GM06990 (cell line): ENCODE measurements around the gene SLC16A11.

Experiments
- DNase-seq: peaks from one replicate; pipeline ENCODE4 v3.0.0-alpha.2; 2011; ENCODE audit not compliant: insufficient read length; ENCODE audit errors: extremely low read depth
- H3K27me3 ChIP-seq: replicated peaks from 2 replicates; pipeline ENCODE4 v1.6.0; 2011; ENCODE audit warnings: low read length; ENCODE audit not compliant: control insufficient read depth, insufficient read depth
- H3K36me3 ChIP-seq: 2 replicates; pipeline ENCODE4 v1.5.1; 2011; ENCODE audit warnings: low read length; ENCODE audit not compliant: control insufficient read depth, insufficient read depth
- H3K4me3 ChIP-seq: replicated peaks from 2 replicates; pipeline ENCODE4 v1.5.1; 2011; ENCODE audit warnings: low read depth, mild to moderate bottlenecking, control low read depth, low read length
- CTCF ChIP-seq: IDR thresholded peaks from 2 replicates; pipeline ENCODE4 v1.5.1; 2011; ENCODE audit warnings: low read length, control low read depth, mild to moderate bottlenecking, inconsistent platforms; ENCODE audit not compliant: insufficient read depth, poor library complexity, severe bottlenecking

Gene SLC16A11

GRCh38 chr17:7046127-7046724, 2.3 kb upstream of the SLC16A11 start:
- H3K4me3 ChIP-seq, result peak overlapping the region; percentile 49
- no peaks in the 10 kb centered on the region for H3K36me3 ChIP-seq
- no peak for DNase-seq
- H3K27me3 ChIP-seq, result no peaks in the 10 kb centered on the region; the same call in 1 of the 2 replicates
- TF ChIP-seq CTCF, result no peak

- H3K4me3 ChIP-seq, result peak overlapping the region; percentile 49
- no peak for DNase-seq
- no peaks in the 10 kb centered on the region; the same call in 1 of the 2 replicates for H3K27me3 ChIP-seq
- TF ChIP-seq CTCF, result peak; percentile 57
- H3K36me3 ChIP-seq, result no peaks in the 10 kb centered on the region
Measured at GRCh38 chr17:7045492-7046126, 1.7 kb upstream of the SLC16A11 start.

GRCh38 chr17:7043182-7043496, 753 bp downstream of the SLC16A11 start:
- DNase-seq, result peak; percentile 40
- Histone ChIP-seq H3K27me3 (no peaks in the 10 kb centered on the region; the same call in 1 of the 2 replicates), H3K4me3 (peak overlapping the region; percentile 11; the same call in 1 of the 2 replicates), H3K36me3 (peaks cover 1% of the 10 kb centered on the region)
- TF ChIP-seq CTCF, result no peak

GRCh38 chr17:7042501-7043181, 1.3 kb downstream of the SLC16A11 start:
- peak; percentile 54 for DNase-seq
- Histone ChIP-seq H3K4me3 (peak overlapping the region; percentile 3; the same call in 1 of the 2 replicates), H3K36me3 (peaks cover 1% of the 10 kb centered on the region), H3K27me3 (no peaks in the 10 kb centered on the region; the same call in 1 of the 2 replicates)
- TF ChIP-seq CTCF, result no peak

- Histone ChIP-seq H3K27me3 (no peaks in the 10 kb centered on the region; the same call in 1 of the 2 replicates), H3K4me3 (peak overlapping the region; percentile 3; the same call in 1 of the 2 replicates), H3K36me3 (peaks cover 1% of the 10 kb centered on the region)
- TF ChIP-seq CTCF, result no peak
- no peak for DNase-seq
Measured at GRCh38 chr17:7041607-7042500, 2.0 kb downstream of the SLC16A11 start.
